Thoracic aorta (tissue), 2 donors: ENCODE results near the gene XYLT1. TPM values are rescaled to one million over a fixed set of nuclear protein-coding genes. Genes with fewer than 3 reads are reported as not detected.
"Not testable (repeated sequence)": the region's sequence is repeated elsewhere in the genome, so short reads cannot be mapped to it uniquely, and the experiment has no call there.

Source experiments
- ATAC-seq: fragments of 150-250 bp; one replicate; pipeline ENCODE4 v1.8.0; 2017; ENCODE audit warnings: low read depth; ENCODE audit not compliant: insufficient number of reproducible peaks, low FRiP score
- DNase-seq: peaks from one replicate; pipeline ENCODE4 v3.0.0-alpha.2; 2020; ENCODE audit warnings: low spot score
- H3K27ac ChIP-seq, 2 donors: fragments of 200-600 bp; sonication (generic); 1 replicate in 1 of 2; 2 replicates in 1 of 2; pipeline ENCODE4 v1.5.1; 2016; ENCODE audit warnings: mild to moderate bottlenecking in 2 of 2, moderate library complexity in 2 of 2
- H3K27me3 ChIP-seq: fragments of 200-600 bp; sonication (generic); replicated peaks from 2 replicates; pipeline ENCODE4 v1.6.0; 2016; ENCODE audit warnings: mild to moderate bottlenecking; ENCODE audit not compliant: insufficient read depth
- H3K36me3 ChIP-seq: fragments of 200-600 bp; sonication (generic); one replicate; pipeline ENCODE4 v1.5.1; 2016
- H3K4me1 ChIP-seq, 2 donors: fragments of 200-600 bp; sonication (generic); 1 replicate in 1 of 2; 2 replicates in 1 of 2; pipeline versions ENCODE4 v1.5.1 to v1.6.0; 2016; ENCODE audit warnings: low read depth in 2 of 2, mild to moderate bottlenecking in 1 of 2; ENCODE audit not compliant: control insufficient read depth in 1 of 2
- H3K4me3 ChIP-seq: fragments of 200-600 bp; sonication (generic); 2 replicates; pipeline ENCODE4 v1.5.1; 2016; ENCODE audit warnings: mild to moderate bottlenecking
- H3K9me3 ChIP-seq: fragments of 200-600 bp; sonication (generic); 2 replicates; pipeline ENCODE4 v1.5.1; 2016
- CTCF ChIP-seq: fragments of 200-600 bp; sonication (generic); IDR thresholded peaks from one replicate; pipeline ENCODE4 v1.5.1; 2019; ENCODE audit warnings: antibody characterized with exemption
- total RNA-seq, 2 donors: library from RNA; depleted of rRNA; stranded (reverse); fragments of >200 nt; gene quantifications; one replicate each; pipeline versions ENCODE4 v1.1.0 to v1.2.3, GENCODE V29; 2016

Gene XYLT1
- total RNA-seq, 2 donors from 2014 or later: 13.1 to 22.5 TPM

- Histone ChIP-seq H3K9me3 (no peaks in the 10 kb centered on the region), H3K27ac (no peak overlapping the region), H3K27me3 (no peaks in the 10 kb centered on the region), H3K4me3 (no peak overlapping the region), H3K4me1 (no peaks in the 10 kb centered on the region), H3K36me3 (no peaks in the 10 kb centered on the region)
- ATAC-seq (no peak), DNase-seq (no peak)
- TF ChIP-seq CTCF: no peak
Observed at GRCh38 chr16:17508303-17508702, 37.5 kb upstream of the XYLT1 start.

GRCh38 chr16:17507516-17507915 is 36.8 kb upstream of the XYLT1 start:
- ATAC-seq: not testable (repeated sequence)

GRCh38 chr16:17505828-17506227 is 35.1 kb upstream of the XYLT1 start:
- H3K36me3 ChIP-seq, H3K4me3 ChIP-seq, H3K27me3 ChIP-seq, H3K4me1 ChIP-seq, ATAC-seq, H3K27ac ChIP-seq, DNase-seq, H3K9me3 ChIP-seq: not testable (repeated sequence)

More at GRCh38 chr16:17507516-17507915, 36.8 kb upstream of the XYLT1 start:
- H3K36me3 ChIP-seq, H3K27ac ChIP-seq, DNase-seq, H3K9me3 ChIP-seq, H3K4me1 ChIP-seq, H3K4me3 ChIP-seq, H3K27me3 ChIP-seq: not testable (repeated sequence)

- H3K4me1 ChIP-seq: no peaks in the 10 kb centered on the region
- no peak for ATAC-seq
- DNase-seq: no peak
- no peak overlapping the region for H3K4me3 ChIP-seq
- no peaks in the 10 kb centered on the region for H3K27me3 ChIP-seq
- TF ChIP-seq CTCF: no peak
- H3K27ac ChIP-seq: no peak overlapping the region
- no peaks in the 10 kb centered on the region for H3K9me3 ChIP-seq
- H3K36me3 ChIP-seq: no peaks in the 10 kb centered on the region
Observed at GRCh38 chr16:17504050-17504449, 33.3 kb upstream of the XYLT1 start.

GRCh38 chr16:17503331-17503730 is 32.6 kb upstream of the XYLT1 start:
- no peaks in the 10 kb centered on the region for H3K27me3 ChIP-seq
- H3K27ac ChIP-seq: no peak overlapping the region
- H3K9me3 ChIP-seq: no peaks in the 10 kb centered on the region
- H3K36me3 ChIP-seq: no peaks in the 10 kb centered on the region
- no peak for TF ChIP-seq CTCF
- no peak for ATAC-seq
- no peak for DNase-seq
- H3K4me1 ChIP-seq: no peaks in the 10 kb centered on the region
- no peak overlapping the region for H3K4me3 ChIP-seq

- ATAC-seq: no peak
- no peak for TF ChIP-seq CTCF
Observed at GRCh38 chr16:17501321-17501720, 30.6 kb upstream of the XYLT1 start.

More at GRCh38 chr16:17501321-17501720, 30.6 kb upstream of the XYLT1 start:
- no peak for DNase-seq
- no peaks in the 10 kb centered on the region for H3K9me3 ChIP-seq
- no peak overlapping the region for H3K27ac ChIP-seq
- no peaks in the 10 kb centered on the region for H3K4me1 ChIP-seq
- no peaks in the 10 kb centered on the region for H3K27me3 ChIP-seq
- H3K4me3 ChIP-seq: no peak overlapping the region
- H3K36me3 ChIP-seq: no peaks in the 10 kb centered on the region
